ENCODE results near the gene C16orf87. TPM values are rescaled to one million over a fixed set of nuclear protein-coding genes. Genes with fewer than 3 reads are reported as not detected.

Gene C16orf87
- polyA plus RNA-seq, 1 donor from 2014 or later, result 27.5 TPM

GRCh38 chr16:46774743-46775177 is 56.2 kb downstream of the C16orf87 start:
- Histone ChIP-seq H3K9ac (ENCODE audit: low read length) (no peak overlapping the region), H3K27me3 (ENCODE audit: insufficient read depth, low read depth, low read length) (no peaks in the 10 kb centered on the region), H3K27ac (ENCODE audit: low read length) (no peak overlapping the region), H4K20me1 (ENCODE audit: insufficient read depth) (no peaks in the 10 kb centered on the region), H3K9me3 (ENCODE audit: low read length) (no peaks in the 10 kb centered on the region), H3K9me2 (ENCODE audit: insufficient read depth, low read length) (no peaks in the 10 kb centered on the region), H3K4me2 (ENCODE audit: low read length) (no peak overlapping the region), H3F3A (ENCODE audit: insufficient read depth, low read length, poor library complexity, severe bottlenecking) (no peaks in the 10 kb centered on the region), H3K36me3 (ENCODE audit: insufficient read depth, low read length) (no peaks in the 10 kb centered on the region), H3K79me2 (replicated peaks; ENCODE audit: insufficient read depth, low read length) (no peaks in the 10 kb centered on the region), H3K4me3 (ENCODE audit: low read length) (no peak overlapping the region), H2AFZ (ENCODE audit: low read depth, low read length) (no peak overlapping the region)
- TF ChIP-seq, protein P1, sequence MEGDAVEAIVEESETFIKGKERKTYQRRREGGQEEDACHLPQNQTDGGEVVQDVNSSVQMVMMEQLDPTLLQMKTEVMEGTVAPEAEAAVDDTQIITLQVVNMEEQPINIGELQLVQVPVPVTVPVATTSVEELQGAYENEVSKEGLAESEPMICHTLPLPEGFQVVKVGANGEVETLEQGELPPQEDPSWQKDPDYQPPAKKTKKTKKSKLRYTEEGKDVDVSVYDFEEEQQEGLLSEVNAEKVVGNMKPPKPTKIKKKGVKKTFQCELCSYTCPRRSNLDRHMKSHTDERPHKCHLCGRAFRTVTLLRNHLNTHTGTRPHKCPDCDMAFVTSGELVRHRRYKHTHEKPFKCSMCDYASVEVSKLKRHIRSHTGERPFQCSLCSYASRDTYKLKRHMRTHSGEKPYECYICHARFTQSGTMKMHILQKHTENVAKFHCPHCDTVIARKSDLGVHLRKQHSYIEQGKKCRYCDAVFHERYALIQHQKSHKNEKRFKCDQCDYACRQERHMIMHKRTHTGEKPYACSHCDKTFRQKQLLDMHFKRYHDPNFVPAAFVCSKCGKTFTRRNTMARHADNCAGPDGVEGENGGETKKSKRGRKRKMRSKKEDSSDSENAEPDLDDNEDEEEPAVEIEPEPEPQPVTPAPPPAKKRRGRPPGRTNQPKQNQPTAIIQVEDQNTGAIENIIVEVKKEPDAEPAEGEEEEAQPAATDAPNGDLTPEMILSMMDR (IDR thresholded peaks at IDR 0.05; ENCODE audit: poor library complexity, severe bottlenecking), result no peak
- TF ChIP-seq EZH2 (IDR thresholded peaks at IDR 0.05; ENCODE audit: borderline replicate concordance, insufficient read depth, low read length, poor library complexity, severe bottlenecking), result no peak
- no peak for TF ChIP-seq EP300 (conservative IDR thresholded peaks at IDR 0.05; ENCODE audit: poor library complexity, severe bottlenecking)
- TF ChIP-seq POLR2AphosphoS5 (IDR thresholded peaks at IDR 0.05), result no peak

- Histone ChIP-seq H3K79me2 (replicated peaks; ENCODE audit: insufficient read depth, low read length) (no peaks in the 10 kb centered on the region), H2AFZ (ENCODE audit: low read depth, low read length) (no peak overlapping the region), H3K27me3 (ENCODE audit: insufficient read depth, low read depth, low read length) (no peaks in the 10 kb centered on the region), H3K9me3 (ENCODE audit: low read length) (no peaks in the 10 kb centered on the region), H3K4me2 (ENCODE audit: low read length) (no peak overlapping the region), H3F3A (ENCODE audit: insufficient read depth, low read length, poor library complexity, severe bottlenecking) (no peaks in the 10 kb centered on the region), H3K36me3 (ENCODE audit: insufficient read depth, low read length) (no peaks in the 10 kb centered on the region), H3K9me2 (ENCODE audit: insufficient read depth, low read length) (no peaks in the 10 kb centered on the region), H3K9ac (ENCODE audit: low read length) (no peak overlapping the region), H3K4me3 (ENCODE audit: low read length) (no peak overlapping the region), H3K27ac (ENCODE audit: low read length) (no peak overlapping the region), H4K20me1 (ENCODE audit: insufficient read depth) (no peaks in the 10 kb centered on the region)
- TF ChIP-seq EP300 (conservative IDR thresholded peaks at IDR 0.05; ENCODE audit: poor library complexity, severe bottlenecking) (no peak), RAD21 (conservative IDR thresholded peaks at IDR 0.05) (no peak), SMC3 (conservative IDR thresholded peaks at IDR 0.05; ENCODE audit: poor library complexity) (no peak), TAF1 (IDR thresholded peaks at IDR 0.05; ENCODE audit: low read depth) (no peak), POLR2AphosphoS5 (IDR thresholded peaks at IDR 0.05) (no peak), MXI1 (conservative IDR thresholded peaks at IDR 0.05; ENCODE audit: poor library complexity, severe bottlenecking) (no peak), EZH2 (IDR thresholded peaks at IDR 0.05; ENCODE audit: borderline replicate concordance, insufficient read depth, low read length, poor library complexity, severe bottlenecking) (no peak)
- TF ChIP-seq, protein P1 (IDR thresholded peaks at IDR 0.05; ENCODE audit: poor library complexity, severe bottlenecking), result no peak
- TF ChIP-seq, protein P2, sequence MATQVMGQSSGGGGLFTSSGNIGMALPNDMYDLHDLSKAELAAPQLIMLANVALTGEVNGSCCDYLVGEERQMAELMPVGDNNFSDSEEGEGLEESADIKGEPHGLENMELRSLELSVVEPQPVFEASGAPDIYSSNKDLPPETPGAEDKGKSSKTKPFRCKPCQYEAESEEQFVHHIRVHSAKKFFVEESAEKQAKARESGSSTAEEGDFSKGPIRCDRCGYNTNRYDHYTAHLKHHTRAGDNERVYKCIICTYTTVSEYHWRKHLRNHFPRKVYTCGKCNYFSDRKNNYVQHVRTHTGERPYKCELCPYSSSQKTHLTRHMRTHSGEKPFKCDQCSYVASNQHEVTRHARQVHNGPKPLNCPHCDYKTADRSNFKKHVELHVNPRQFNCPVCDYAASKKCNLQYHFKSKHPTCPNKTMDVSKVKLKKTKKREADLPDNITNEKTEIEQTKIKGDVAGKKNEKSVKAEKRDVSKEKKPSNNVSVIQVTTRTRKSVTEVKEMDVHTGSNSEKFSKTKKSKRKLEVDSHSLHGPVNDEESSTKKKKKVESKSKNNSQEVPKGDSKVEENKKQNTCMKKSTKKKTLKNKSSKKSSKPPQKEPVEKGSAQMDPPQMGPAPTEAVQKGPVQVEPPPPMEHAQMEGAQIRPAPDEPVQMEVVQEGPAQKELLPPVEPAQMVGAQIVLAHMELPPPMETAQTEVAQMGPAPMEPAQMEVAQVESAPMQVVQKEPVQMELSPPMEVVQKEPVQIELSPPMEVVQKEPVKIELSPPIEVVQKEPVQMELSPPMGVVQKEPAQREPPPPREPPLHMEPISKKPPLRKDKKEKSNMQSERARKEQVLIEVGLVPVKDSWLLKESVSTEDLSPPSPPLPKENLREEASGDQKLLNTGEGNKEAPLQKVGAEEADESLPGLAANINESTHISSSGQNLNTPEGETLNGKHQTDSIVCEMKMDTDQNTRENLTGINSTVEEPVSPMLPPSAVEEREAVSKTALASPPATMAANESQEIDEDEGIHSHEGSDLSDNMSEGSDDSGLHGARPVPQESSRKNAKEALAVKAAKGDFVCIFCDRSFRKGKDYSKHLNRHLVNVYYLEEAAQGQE (IDR thresholded peaks at IDR 0.05; ENCODE audit: borderline replicate concordance), result no peak
These were observed 58.5 kb downstream of the C16orf87 start for GRCh38 chr16:46772463-46772862.

All from neural cell (in vitro differentiated cells).